Measurements from ENCODE around the gene SLC16A12.

DNA sequence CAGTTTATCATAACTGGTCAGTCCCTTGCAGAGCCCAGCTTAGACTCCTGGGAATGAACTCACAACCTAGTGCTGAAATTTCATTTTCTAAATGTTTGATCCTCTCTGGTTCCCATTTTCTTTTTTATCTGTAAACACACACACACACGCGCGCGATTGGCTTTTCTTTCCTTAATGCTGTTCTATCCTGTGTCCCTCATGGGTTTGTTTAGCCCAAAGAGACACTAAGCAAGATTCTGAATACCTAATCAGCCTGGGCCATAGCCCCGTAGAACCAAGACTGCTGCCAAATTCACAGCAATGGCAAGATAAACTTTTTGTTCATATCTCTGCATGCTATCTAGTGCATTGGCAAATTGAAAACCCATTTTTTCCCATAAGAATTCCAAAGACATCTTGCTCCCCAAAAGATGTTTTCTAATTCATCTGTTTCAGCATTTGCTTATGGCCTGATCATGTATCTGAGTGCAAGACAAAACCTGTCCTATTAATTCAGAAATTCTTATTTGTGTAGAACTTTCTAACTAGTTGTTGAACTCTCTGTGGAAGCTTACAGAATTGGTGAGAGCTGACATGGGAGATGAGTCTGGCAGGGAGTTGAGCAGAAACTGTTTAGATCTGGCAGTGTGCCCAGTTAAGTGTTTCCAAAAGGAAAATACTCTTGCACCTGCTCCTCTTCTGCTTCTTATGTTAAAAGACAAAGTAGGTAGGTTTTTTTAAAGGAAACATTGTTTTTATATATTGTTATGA, 144.7 kb downstream of the SLC16A12 start:
- TF ChIP-seq, protein P1, sequence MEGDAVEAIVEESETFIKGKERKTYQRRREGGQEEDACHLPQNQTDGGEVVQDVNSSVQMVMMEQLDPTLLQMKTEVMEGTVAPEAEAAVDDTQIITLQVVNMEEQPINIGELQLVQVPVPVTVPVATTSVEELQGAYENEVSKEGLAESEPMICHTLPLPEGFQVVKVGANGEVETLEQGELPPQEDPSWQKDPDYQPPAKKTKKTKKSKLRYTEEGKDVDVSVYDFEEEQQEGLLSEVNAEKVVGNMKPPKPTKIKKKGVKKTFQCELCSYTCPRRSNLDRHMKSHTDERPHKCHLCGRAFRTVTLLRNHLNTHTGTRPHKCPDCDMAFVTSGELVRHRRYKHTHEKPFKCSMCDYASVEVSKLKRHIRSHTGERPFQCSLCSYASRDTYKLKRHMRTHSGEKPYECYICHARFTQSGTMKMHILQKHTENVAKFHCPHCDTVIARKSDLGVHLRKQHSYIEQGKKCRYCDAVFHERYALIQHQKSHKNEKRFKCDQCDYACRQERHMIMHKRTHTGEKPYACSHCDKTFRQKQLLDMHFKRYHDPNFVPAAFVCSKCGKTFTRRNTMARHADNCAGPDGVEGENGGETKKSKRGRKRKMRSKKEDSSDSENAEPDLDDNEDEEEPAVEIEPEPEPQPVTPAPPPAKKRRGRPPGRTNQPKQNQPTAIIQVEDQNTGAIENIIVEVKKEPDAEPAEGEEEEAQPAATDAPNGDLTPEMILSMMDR (conservative IDR thresholded peaks at IDR 0.05 in 1 of 2, IDR thresholded peaks at IDR 0.05 in 1 of 2; ENCODE audit: low read depth in 1 of 2, low read length in 2 of 2) = no peak
- TF ChIP-seq EZH2 (IDR thresholded peaks at IDR 0.05; ENCODE audit: low read length, missing control alignments) = no peak
